H9 (cell line): ENCODE measurements around the gene DPM1. TPM values are rescaled to one million over a fixed set of nuclear protein-coding genes. Genes with fewer than 3 reads are reported as not detected.

Experiments
- DNase-seq: peaks from one replicate; pipeline ENCODE4 v3.0.0-alpha.2; 2017
- H2AFZ ChIP-seq: one replicate; pipeline ENCODE4 v1.6.1; 2013; ENCODE audit warnings: mild to moderate bottlenecking, low read length, control low read depth, moderate library complexity
- H2AK5ac ChIP-seq: 2 replicates; pipeline ENCODE4 v1.6.1; 2013; ENCODE audit warnings: low read length, control low read depth, mixed read lengths; ENCODE audit not compliant: insufficient read length
- H2BK120ac ChIP-seq: one replicate; pipeline ENCODE4 v1.6.1; 2013; ENCODE audit warnings: low read depth, mild to moderate bottlenecking, low read length, control low read depth, inconsistent platforms; ENCODE audit not compliant: poor library complexity, severe bottlenecking
- H2BK12ac ChIP-seq: 2 replicates; pipeline ENCODE4 v1.6.1; 2013; ENCODE audit warnings: low read length, control low read depth, mixed read lengths, low read depth; ENCODE audit not compliant: insufficient read length
- H2BK15ac ChIP-seq: 2 replicates; pipeline ENCODE4 v1.6.1; 2013; ENCODE audit warnings: low read depth, low read length, control low read depth
- H2BK20ac ChIP-seq: one replicate; pipeline ENCODE4 v1.6.1; 2013; ENCODE audit warnings: low read depth, mild to moderate bottlenecking, low read length, control low read depth, inconsistent platforms; ENCODE audit not compliant: poor library complexity, severe bottlenecking
- H2BK5ac ChIP-seq: 2 replicates; pipeline ENCODE4 v1.6.1; 2013; ENCODE audit warnings: low read length, control low read depth, mixed read lengths; ENCODE audit not compliant: insufficient read length
- H3K14ac ChIP-seq: 2 replicates; pipeline ENCODE4 v1.6.1; 2013; ENCODE audit warnings: low read length, control low read depth; ENCODE audit not compliant: insufficient read depth
- H3K18ac ChIP-seq: 2 replicates; pipeline ENCODE4 v1.6.1; 2013; ENCODE audit warnings: low read depth, mild to moderate bottlenecking, mixed read lengths, low read length, control low read depth; ENCODE audit not compliant: insufficient read length
- H3K23ac ChIP-seq: 2 replicates; pipeline ENCODE4 v1.6.1; 2013; ENCODE audit warnings: low read length, control low read depth, mixed read lengths, low read depth; ENCODE audit not compliant: insufficient read length
- H3K23me2 ChIP-seq: 2 replicates; pipeline ENCODE4 v1.6.1; 2013; ENCODE audit warnings: low read depth, mild to moderate bottlenecking, mixed read lengths, low read length, control low read depth; ENCODE audit not compliant: insufficient read length, poor library complexity, severe bottlenecking
- H3K27ac ChIP-seq: 2 replicates; pipeline ENCODE4 v1.5.1; 2013; ENCODE audit warnings: low read length, control low read depth, mixed read lengths, low read depth; ENCODE audit not compliant: insufficient read length
- H3K27me3 ChIP-seq: 2 replicates; pipeline ENCODE4 v1.6.1; 2013; ENCODE audit warnings: low read length, control low read depth, inconsistent platforms; ENCODE audit not compliant: insufficient read depth
- H3K4ac ChIP-seq: 2 replicates; pipeline ENCODE4 v1.6.1; 2013; ENCODE audit warnings: low read depth, mild to moderate bottlenecking, control low read depth, inconsistent platforms, low read length, moderate library complexity
- H3K4me1 ChIP-seq: 2 replicates; pipeline ENCODE4 v1.6.1; 2013; ENCODE audit warnings: low read length, control low read depth, inconsistent platforms; ENCODE audit not compliant: insufficient read depth
- H3K4me2 ChIP-seq: 2 replicates; pipeline ENCODE4 v1.6.1; 2013; ENCODE audit warnings: low read length, control low read depth, mixed read lengths; ENCODE audit not compliant: insufficient read length, insufficient read depth
- H3K56ac ChIP-seq: 2 replicates; pipeline ENCODE4 v1.6.1; 2013; ENCODE audit warnings: low read depth, mild to moderate bottlenecking, mixed read lengths, low read length, control low read depth; ENCODE audit not compliant: insufficient read length
- H3K79me1 ChIP-seq: 2 replicates; pipeline ENCODE4 v1.6.1; 2013; ENCODE audit warnings: low read depth, mild to moderate bottlenecking, moderate library complexity, low read length, control low read depth, inconsistent platforms; ENCODE audit not compliant: insufficient read depth, poor library complexity, severe bottlenecking
- H3K79me2 ChIP-seq: 2 replicates; pipeline ENCODE4 v1.6.1; 2013; ENCODE audit warnings: low read length, control low read depth, inconsistent platforms; ENCODE audit not compliant: insufficient read depth
- H3K9ac ChIP-seq: 2 replicates; pipeline ENCODE4 v1.6.1; 2013; ENCODE audit warnings: low read length, control low read depth, mixed read lengths; ENCODE audit not compliant: insufficient read length; ENCODE audit errors: extremely low read depth
- H3K9me3 ChIP-seq: one replicate; pipeline ENCODE4 v1.6.1; 2013; ENCODE audit warnings: low read depth, low read length, inconsistent platforms; ENCODE audit not compliant: control insufficient read depth
- H3T11ph ChIP-seq: one replicate; pipeline ENCODE4 v1.6.1; 2013; ENCODE audit warnings: mild to moderate bottlenecking, low read length, control low read depth, inconsistent platforms
- H4K20me1 ChIP-seq: one replicate; pipeline ENCODE4 v1.6.1; 2013; ENCODE audit not compliant: control insufficient read depth, insufficient read length, insufficient read depth
- H4K5ac ChIP-seq: 2 replicates; pipeline ENCODE4 v1.6.1; 2013; ENCODE audit warnings: low read depth, mild to moderate bottlenecking, mixed read lengths, low read length, control low read depth; ENCODE audit not compliant: insufficient read length
- H4K8ac ChIP-seq: replicated peaks from 2 replicates; pipeline ENCODE4 v1.6.1; 2013; ENCODE audit warnings: low read length, control low read depth, mixed read lengths, low read depth; ENCODE audit not compliant: insufficient read length
- H4K91ac ChIP-seq: 2 replicates; pipeline ENCODE4 v1.6.1; 2013; ENCODE audit warnings: low read depth, mild to moderate bottlenecking, moderate library complexity, mixed read lengths, low read length, control low read depth; ENCODE audit not compliant: insufficient read length
- H3K27ac Mint-ChIP-seq, 3 experiments: 2 replicates in 2 of 3; 3 replicates in 1 of 3; pipeline ENCODE4 v1.8.0; 2020 to 2021; ENCODE audit warnings: mixed read lengths in 3 of 3, mild to moderate bottlenecking in 1 of 3, moderate library complexity in 1 of 3
- H3K27me3 Mint-ChIP-seq: 2 replicates; pipeline ENCODE4 v1.8.0; 2021; ENCODE audit warnings: low read depth, mild to moderate bottlenecking, moderate library complexity, mixed read lengths
- H3K36me3 Mint-ChIP-seq, 3 experiments: 2 replicates in 2 of 3; 3 replicates in 1 of 3; pipeline ENCODE4 v1.8.0; 2020 to 2021; ENCODE audit warnings: low read depth in 3 of 3, mixed read lengths in 3 of 3; ENCODE audit not compliant: insufficient read depth in 1 of 3
- H3K4me1 Mint-ChIP-seq, 2 experiments: 2 replicates each; pipeline ENCODE4 v1.8.0; 2020; ENCODE audit warnings: mixed read lengths in 2 of 2
- H3K4me3 Mint-ChIP-seq, 2 experiments: 2 replicates in 1 of 2; 3 replicates in 1 of 2; pipeline ENCODE4 v1.8.0; 2020 to 2021; ENCODE audit warnings: mild to moderate bottlenecking in 2 of 2, mixed read lengths in 2 of 2, moderate library complexity in 1 of 2
- H3K9me3 Mint-ChIP-seq, 2 experiments: 2 replicates in 1 of 2; 3 replicates in 1 of 2; pipeline ENCODE4 v1.8.0; 2020; ENCODE audit warnings: mild to moderate bottlenecking in 2 of 2, mixed read lengths in 2 of 2, moderate library complexity in 1 of 2
- WGBS: extraction: QIAGEN DNeasy Blood & Tissue Kit; methylation state at CpG from one replicate; pipeline ENCODE4 v1.1.7; 2013; ENCODE audit warnings: missing lambda C conversion rate, low lambda C conversion rate, mixed read lengths; ENCODE audit not compliant: insufficient read length; ENCODE audit errors: extremely low coverage; 5-methylcytosine and 5-hydroxymethylcytosine counted together
- total RNA-seq: library from RNA; stranded (reverse); gene quantifications from 2 replicates; pipeline ENCODE4 v1.2.1, GENCODE V29; 2021
- TF ChIP-seq, protein P1 (sequence below): fragments of 200-600 bp; sonication (generic); conservative IDR thresholded peaks from 3 replicates; pipeline ENCODE4 v1.8.0; 2021; ENCODE audit warnings: antibody characterized with exemption, mild to moderate bottlenecking

Gene DPM1
- total RNA-seq, 1 experiment from 2014 or later, result 64.0 TPM

DNA sequence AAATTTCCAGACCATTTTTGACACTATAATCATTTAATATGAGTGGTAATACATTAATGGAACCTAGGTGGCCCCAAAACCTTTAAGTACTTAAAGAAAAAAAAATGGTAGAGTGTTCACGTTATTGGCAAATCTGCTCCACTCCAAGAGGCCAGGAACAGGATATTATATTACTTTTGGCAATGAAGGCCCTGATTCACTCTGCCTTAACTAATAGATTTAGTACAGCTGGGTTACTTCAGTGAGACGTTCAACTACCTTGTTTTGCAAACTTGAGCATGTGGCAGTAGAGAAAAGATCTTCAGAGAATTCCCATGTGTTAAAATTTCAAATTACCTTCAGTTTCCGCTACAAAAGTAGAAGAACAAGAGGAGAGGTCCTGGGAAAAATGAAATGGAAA, 39.9 kb downstream of the DPM1 start:
- Histone ChIP-seq H3K27me3 (no peaks in the 10 kb centered on the region), H4K8ac (no peak overlapping the region), H3K23me2 (no peaks in the 10 kb centered on the region), H4K20me1 (no peaks in the 10 kb centered on the region), H2BK20ac (no peak overlapping the region), H2BK12ac (no peak overlapping the region), H3K79me2 (peaks cover 86% of the 10 kb centered on the region), H2AK5ac (no peak overlapping the region), H3K18ac (no peak overlapping the region), H3K4me1 (peaks cover 5% of the 10 kb centered on the region; the same call in 1 of the 2 replicates), H3K9me3 (no peaks in the 10 kb centered on the region), H4K5ac (no peak overlapping the region), H2BK120ac (no peak overlapping the region), H3K56ac (no peak overlapping the region), H3K4ac (no peak overlapping the region), H3K79me1 (no peaks in the 10 kb centered on the region), H3K9ac (no peak overlapping the region), H3K23ac (no peak overlapping the region), H3T11ph (no peak overlapping the region), H3K4me2 (no peak overlapping the region), H4K91ac (no peak overlapping the region), H3K14ac (no peak overlapping the region), H2AFZ (no peak overlapping the region), H2BK5ac (no peak overlapping the region), H2BK15ac (no peak overlapping the region), H3K27ac (no peak overlapping the region)
- TF ChIP-seq, protein P1, sequence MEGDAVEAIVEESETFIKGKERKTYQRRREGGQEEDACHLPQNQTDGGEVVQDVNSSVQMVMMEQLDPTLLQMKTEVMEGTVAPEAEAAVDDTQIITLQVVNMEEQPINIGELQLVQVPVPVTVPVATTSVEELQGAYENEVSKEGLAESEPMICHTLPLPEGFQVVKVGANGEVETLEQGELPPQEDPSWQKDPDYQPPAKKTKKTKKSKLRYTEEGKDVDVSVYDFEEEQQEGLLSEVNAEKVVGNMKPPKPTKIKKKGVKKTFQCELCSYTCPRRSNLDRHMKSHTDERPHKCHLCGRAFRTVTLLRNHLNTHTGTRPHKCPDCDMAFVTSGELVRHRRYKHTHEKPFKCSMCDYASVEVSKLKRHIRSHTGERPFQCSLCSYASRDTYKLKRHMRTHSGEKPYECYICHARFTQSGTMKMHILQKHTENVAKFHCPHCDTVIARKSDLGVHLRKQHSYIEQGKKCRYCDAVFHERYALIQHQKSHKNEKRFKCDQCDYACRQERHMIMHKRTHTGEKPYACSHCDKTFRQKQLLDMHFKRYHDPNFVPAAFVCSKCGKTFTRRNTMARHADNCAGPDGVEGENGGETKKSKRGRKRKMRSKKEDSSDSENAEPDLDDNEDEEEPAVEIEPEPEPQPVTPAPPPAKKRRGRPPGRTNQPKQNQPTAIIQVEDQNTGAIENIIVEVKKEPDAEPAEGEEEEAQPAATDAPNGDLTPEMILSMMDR, result no peak
- peak overlapping the region in 1 of 3 experiments; percentile 67; a peak in 2 of 7 replicates for H3K27ac Mint-ChIP-seq
- no peaks in the 10 kb centered on the region for H3K27me3 Mint-ChIP-seq
- H3K9me3 Mint-ChIP-seq, result no peaks in the 10 kb centered on the region
- H3K36me3 Mint-ChIP-seq, result peaks cover 12 to 63% (median 54%) of the 10 kb centered on the region in 3 experiments; a peak in 6 of 7 replicates
- H3K4me3 Mint-ChIP-seq, result no peak overlapping the region
- no CpG with 5 or more reads among the region's 3 CpGs for WGBS
- peaks cover 57 to 74% of the 10 kb centered on the region in 2 experiments for H3K4me1 Mint-ChIP-seq
- no peak for DNase-seq
